CD14-positive monocyte (primary cell): ENCODE results near the gene PISD. TPM values are rescaled to one million over a fixed set of nuclear protein-coding genes. Genes with fewer than 3 reads are reported as not detected.

ENCODE experiments used
- DNase-seq, 3 donors: peaks; one replicate each; pipeline ENCODE4 v3.0.0-alpha.2; 2011 to 2022
- H2AFZ ChIP-seq: 2 replicates; pipeline ENCODE4 v1.6.0; 2012; ENCODE audit warnings: mild to moderate bottlenecking, low read depth, low read length, inconsistent platforms; ENCODE audit not compliant: insufficient read depth, poor library complexity, severe bottlenecking
- H3K27ac ChIP-seq, 2 donors: 1 replicate in 1 of 2; 2 replicates in 1 of 2; pipeline ENCODE4 v1.5.1; 2012 to 2013; ENCODE audit warnings: low read length in 2 of 2, control low read depth in 1 of 2, inconsistent platforms in 1 of 2, low read depth in 1 of 2, mild to moderate bottlenecking in 1 of 2
- H3K27me3 ChIP-seq, 2 donors: one replicate each; pipeline versions ENCODE4 v1.6.0 to v1.6.1; 2011 to 2013; ENCODE audit warnings: low read length in 2 of 2; ENCODE audit not compliant: control insufficient read depth in 2 of 2, insufficient read depth in 2 of 2
- H3K36me3 ChIP-seq, 2 donors: replicated peaks in 1 of 2; 1 replicate in 1 of 2; 2 replicates in 1 of 2; pipeline versions ENCODE4 v1.5.1 to v1.6.1; 2012 to 2013; ENCODE audit warnings: low read length in 2 of 2, control low read depth in 1 of 2, inconsistent platforms in 1 of 2, mild to moderate bottlenecking in 1 of 2; ENCODE audit not compliant: insufficient read depth in 2 of 2, control insufficient read depth in 1 of 2
- H3K4me1 ChIP-seq, 2 donors: 1 replicate in 1 of 2; 2 replicates in 1 of 2; pipeline versions ENCODE4 v1.5.1 to v1.6.1; 2012 to 2013; ENCODE audit warnings: low read length in 2 of 2, control low read depth in 1 of 2, inconsistent platforms in 1 of 2, mild to moderate bottlenecking in 1 of 2, moderate library complexity in 1 of 2; ENCODE audit not compliant: insufficient read depth in 2 of 2, control insufficient read depth in 1 of 2
- H3K4me2 ChIP-seq: replicated peaks from 2 replicates; pipeline ENCODE3; 2012; ENCODE audit warnings: low read length, moderate library complexity, mild to moderate bottlenecking; ENCODE audit not compliant: poor library complexity, severe bottlenecking; ENCODE audit errors: extremely low read depth
- H3K4me3 ChIP-seq, 3 experiments: fragments of 200-600 bp in 1 of 3; sonication (generic) in 1 of 3; replicated peaks in 1 of 3; 1 replicate in 2 of 3; 2 replicates in 1 of 3; pipeline ENCODE4 v1.5.1; 2011 to 2013; ENCODE audit warnings: low read length in 3 of 3, mild to moderate bottlenecking in 3 of 3, control low read depth in 2 of 3, low read depth in 2 of 3, inconsistent platforms in 1 of 3, moderate library complexity in 1 of 3
- H3K79me2 ChIP-seq: 2 replicates; pipeline ENCODE4 v1.6.0; 2012; ENCODE audit warnings: mild to moderate bottlenecking, control low read depth, inconsistent platforms, low read length, moderate library complexity; ENCODE audit not compliant: insufficient read depth
- H3K9ac ChIP-seq: 2 replicates; pipeline ENCODE4 v1.6.0; 2017; ENCODE audit warnings: low read length, mild to moderate bottlenecking; ENCODE audit not compliant: insufficient read depth, poor library complexity, severe bottlenecking
- H3K9me3 ChIP-seq, 2 donors: replicated peaks in 1 of 2; 1 replicate in 1 of 2; 2 replicates in 1 of 2; pipeline versions ENCODE4 v1.5.1 to v1.6.1; 2012 to 2013; ENCODE audit warnings: low read length in 2 of 2, control low read depth in 1 of 2; ENCODE audit not compliant: control insufficient read depth in 1 of 2, insufficient read depth in 1 of 2
- H4K20me1 ChIP-seq: 2 replicates; pipeline ENCODE4 v1.6.0; 2012; ENCODE audit warnings: mild to moderate bottlenecking, low read length, control low read depth, moderate library complexity; ENCODE audit not compliant: insufficient read depth
- H3K27ac Mint-ChIP-seq, 7 donors: one replicate each; pipeline ENCODE4 v1.8.0; 2020; ENCODE audit warnings: mild to moderate bottlenecking in 7 of 7, mixed read lengths in 7 of 7, moderate library complexity in 6 of 7, inconsistent platforms in 2 of 7
- H3K27me3 Mint-ChIP-seq, 3 donors: one replicate each; pipeline ENCODE4 v1.8.0; 2021 to 2022; ENCODE audit warnings: low read depth in 3 of 3, mild to moderate bottlenecking in 3 of 3, mixed read lengths in 3 of 3, moderate library complexity in 3 of 3, inconsistent platforms in 1 of 3
- H3K36me3 Mint-ChIP-seq, 2 donors: one replicate each; pipeline ENCODE4 v1.8.0; 2020; ENCODE audit warnings: mixed read lengths in 2 of 2, inconsistent platforms in 1 of 2, mild to moderate bottlenecking in 1 of 2
- H3K4me1 Mint-ChIP-seq: one replicate; pipeline ENCODE4 v1.8.0; 2020; ENCODE audit warnings: mild to moderate bottlenecking, mixed read lengths
- H3K4me3 Mint-ChIP-seq, 2 donors: one replicate each; pipeline ENCODE4 v1.8.0; 2020; ENCODE audit warnings: mild to moderate bottlenecking in 2 of 2, mixed read lengths in 2 of 2, moderate library complexity in 1 of 2
- H3K9me3 Mint-ChIP-seq, 7 donors: one replicate each; pipeline ENCODE4 v1.8.0; 2020 to 2022; ENCODE audit warnings: mixed read lengths in 7 of 7, mild to moderate bottlenecking in 6 of 7, moderate library complexity in 6 of 7, inconsistent platforms in 2 of 7
- CTCF ChIP-seq: fragments of 200-600 bp; IDR thresholded peaks from one replicate; pipeline ENCODE4 v1.8.0; 2022; ENCODE audit warnings: antibody characterized with exemption, mild to moderate bottlenecking
- WGBS: methylation state at CpG from one replicate; pipeline ENCODE4 v1.1.5; 2013; ENCODE audit warnings: missing lambda C conversion rate; ENCODE audit not compliant: insufficient coverage; 5-methylcytosine and 5-hydroxymethylcytosine counted together
- intact Hi-C, 2 donors: fragments of 100-400 bp; cut with micrococcal nuclease; formaldehyde crosslinking; loops; one replicate each; pipeline versions ENCODE4 v1.15.0 to v1.15.1; 2023
- polyA plus RNA-seq, 3 donors: library from polyadenylated mRNA; depleted of rRNA in 1 of 3; unstranded in 2 of 3; stranded (reverse) in 1 of 3; fragments of 300-500 nt in 2 of 3; fragments of >200 nt in 1 of 3; fragmentation: Illumina TruSeq in 2 of 3; gene quantifications; 1 replicate in 2 of 3; 2 replicates in 1 of 3; pipeline ENCODE4 v1.2.3, GENCODE V29; 2012 to 2021

Gene PISD
- polyA plus RNA-seq, 3 donors = 38.1 to 112 (median 45.3) TPM

- Histone ChIP-seq H3K9ac (no peak overlapping the region), H3K4me3 (no peak overlapping the region), H2AFZ (no peak overlapping the region), H3K4me1 (peaks cover 30 to 38% of the 10 kb centered on the region in 2 donors), H4K20me1 (no peaks in the 10 kb centered on the region), H3K36me3 (peaks cover 14 to 32% of the 10 kb centered on the region in 2 donors), H3K4me2 (no peak overlapping the region), H3K9me3 (no peaks in the 10 kb centered on the region), H3K79me2 (peaks cover 54% of the 10 kb centered on the region), H3K27me3 (no peaks in the 10 kb centered on the region), H3K27ac (peak overlapping the region in 1 of 2 donors; percentile 1)
- 100% methylated on average over 1 of the region's 3 CpGs for WGBS
- Mint-ChIP-seq H3K27ac (no peak overlapping the region), H3K4me1 (peaks cover 49% of the 10 kb centered on the region), H3K9me3 (no peaks in the 10 kb centered on the region), H3K36me3 (peaks cover 36 to 37% of the 10 kb centered on the region in 2 donors), H3K4me3 (no peak overlapping the region), H3K27me3 (peaks cover 0 to 2% (median 0%) of the 10 kb centered on the region in 3 donors)
- intact Hi-C loops = no loop called here
- DNase-seq = no peak
- TF ChIP-seq CTCF = no peak
Observed at GRCh38 chr22:31647066-31647465, 14.9 kb downstream of the PISD start.

- Mint-ChIP-seq H3K36me3 (peaks cover 36 to 37% of the 10 kb centered on the region in 2 donors), H3K4me1 (peaks cover 50% of the 10 kb centered on the region), H3K27me3 (peaks cover 0 to 2% (median 0%) of the 10 kb centered on the region in 3 donors), H3K4me3 (peak overlapping the region in 1 of 2 donors; percentile 20), H3K27ac (peak overlapping the region in 2 of 7 donors; percentile 35 to 46), H3K9me3 (no peaks in the 10 kb centered on the region)
- Histone ChIP-seq H4K20me1 (no peaks in the 10 kb centered on the region), H3K79me2 (peaks cover 58% of the 10 kb centered on the region), H3K4me2 (no peak overlapping the region), H3K4me1 (peaks cover 37% of the 10 kb centered on the region in 2 donors), H3K27ac (peak overlapping the region in 1 of 2 donors; percentile 24), H3K36me3 (peaks cover 14 to 32% of the 10 kb centered on the region in 2 donors), H3K9ac (no peak overlapping the region), H2AFZ (no peak overlapping the region), H3K4me3 (no peak overlapping the region), H3K9me3 (no peaks in the 10 kb centered on the region), H3K27me3 (no peaks in the 10 kb centered on the region)
- WGBS = 94% methylated on average over 2 of the region's 6 CpGs
- no peak for TF ChIP-seq CTCF
- DNase-seq = peak in 2 of 3 donors; percentile 4 to 85
- intact Hi-C loops = no loop called here
Observed at GRCh38 chr22:31646186-31647019, 15.6 kb downstream of the PISD start.
